GM12878 (cell line): ENCODE data around the gene AP3B1. TPM values are rescaled to one million over a fixed set of nuclear protein-coding genes. Genes with fewer than 3 reads are reported as not detected.

Experiments
- ATAC-seq: fragments of 200-7000 bp; cut with Tn5 transposase; 3 replicates; pipeline ENCODE4 v1.9.1; 2020; ENCODE audit warnings: mild to moderate bottlenecking, moderate library complexity
- BruUV-seq: library from RNA; stranded (reverse); fragments of 400-500 nt; replicated peaks from 2 replicates; lab custom pipeline; 2021; lab: Mats Ljungman, UMichigan
- CTCF ChIA-PET: fragments of 300-600 bp; sonication (Branson Sonifier 250); formaldehyde crosslinking; extraction: SDS; loops from one replicate; lab custom pipeline; 2021; ENCODE audit warnings: inconsistent platforms; lab: Yijun Ruan, JAX
- POLR2A ChIA-PET: fragments of 350-600 bp; formaldehyde crosslinking; extraction: SDS; loops from one replicate; lab custom pipeline; 2021; ENCODE audit warnings: inconsistent platforms; lab: Charles Lee
- RAD21 ChIA-PET: fragments of 300-600 bp; sonication (Branson Sonifier 250); formaldehyde crosslinking; loops from one replicate; lab custom pipeline; 2023; ENCODE audit warnings: antibody characterized with exemption; ENCODE audit not compliant: unreplicated experiment; lab: Charles Lee
- SMC1A ChIA-PET: fragments of 300-600 bp; sonication (Branson Sonifier 250); formaldehyde crosslinking; loops from one replicate; lab custom pipeline; 2023; ENCODE audit not compliant: unreplicated experiment, uncharacterized antibody; lab: Charles Lee
- DNase-seq: peaks from one replicate; pipeline ENCODE4 v3.0.0-alpha.2; 2011; ENCODE audit warnings: low read depth, low spot score
- FAIRE-seq: peaks from 3 replicates; lab custom pipeline; 2011; peaks lifted over from hg19 to GRCh38; lab: Jason Lieb, UNC
- H2AFZ ChIP-seq: 2 replicates; pipeline ENCODE4 v1.6.0; 2011; ENCODE audit warnings: low read depth, low read length, control low read depth; ENCODE audit not compliant: control insufficient read depth
- H3K27ac ChIP-seq: 2 replicates; pipeline ENCODE4 v1.5.1; 2011; ENCODE audit warnings: control low read depth; ENCODE audit not compliant: control insufficient read depth, insufficient read depth
- H3K27me3 ChIP-seq, 2 experiments: replicated peaks in 1 of 2; 2 replicates each; pipeline versions ENCODE4 v1.6.0 to v1.6.1; 2011; ENCODE audit warnings: low read length in 1 of 2; ENCODE audit not compliant: control insufficient read depth in 2 of 2, insufficient read depth in 2 of 2
- H3K36me3 ChIP-seq, 2 experiments: 2 replicates each; pipeline ENCODE4 v1.5.1; 2011; ENCODE audit warnings: low read length in 1 of 2; ENCODE audit not compliant: control insufficient read depth in 2 of 2, insufficient read depth in 2 of 2
- H3K4me1 ChIP-seq: 2 replicates; pipeline ENCODE4 v1.6.1; 2011; ENCODE audit warnings: mild to moderate bottlenecking, low read length, moderate library complexity, mixed read lengths; ENCODE audit not compliant: control insufficient read depth, insufficient read depth
- H3K4me2 ChIP-seq: 2 replicates; pipeline ENCODE4 v1.6.0; 2011; ENCODE audit warnings: control low read depth; ENCODE audit not compliant: control insufficient read depth, insufficient read depth
- H3K4me3 ChIP-seq: fragments of 200-600 bp; sonication (generic); 2 replicates; pipeline ENCODE4 v1.5.1; 2016
- H3K79me2 ChIP-seq: 2 replicates; pipeline ENCODE4 v1.6.0; 2011; ENCODE audit warnings: low read length; ENCODE audit not compliant: control insufficient read depth, insufficient read depth
- H3K9ac ChIP-seq: 2 replicates; pipeline ENCODE4 v1.8.0; 2011; ENCODE audit warnings: low read length, control low read depth, mixed read lengths; ENCODE audit not compliant: control insufficient read depth, insufficient read depth
- H3K9me3 ChIP-seq: replicated peaks from 3 replicates; pipeline ENCODE4 v1.5.1; 2011; ENCODE audit warnings: mild to moderate bottlenecking, low read length; ENCODE audit not compliant: control insufficient read depth, insufficient read depth
- H4K20me1 ChIP-seq: 2 replicates; pipeline ENCODE4 v1.6.0; 2011; ENCODE audit not compliant: control insufficient read depth, insufficient read depth
- ATF3 ChIP-seq: IDR thresholded peaks from 2 replicates; pipeline ENCODE4 v1.6.1; 2011; ENCODE audit warnings: low read depth, mild to moderate bottlenecking, low read length, moderate library complexity, borderline replicate concordance; ENCODE audit errors: extremely low read depth
- CBX3 ChIP-seq: fragments of 200-600 bp; sonication (generic); IDR thresholded peaks from 2 replicates; pipeline ENCODE4 v1.6.1; 2016; ENCODE audit warnings: low read depth, borderline replicate concordance
- CBX5 ChIP-seq: sonication (generic); IDR thresholded peaks from 2 replicates; pipeline ENCODE4 v1.6.1; 2016; ENCODE audit warnings: low read depth, moderate library complexity, mild to moderate bottlenecking, inconsistent platforms
- EZH2 ChIP-seq: IDR thresholded peaks from 2 replicates; pipeline ENCODE4 v1.6.1; 2012; ENCODE audit warnings: low read depth, mild to moderate bottlenecking, control low read depth, inconsistent platforms, low read length, borderline replicate concordance; ENCODE audit not compliant: control insufficient read depth
- IKZF1 ChIP-seq: fragments of 450-650 bp; conservative IDR thresholded peaks from 2 replicates; pipeline ENCODE4 v1.6.1; 2017; ENCODE audit warnings: antibody characterized with exemption, mild to moderate bottlenecking
- NFIC ChIP-seq: IDR thresholded peaks from 2 replicates; pipeline ENCODE4 v1.6.1; 2012; ENCODE audit warnings: low read depth, mild to moderate bottlenecking, inconsistent platforms, low read length, moderate library complexity
- NR2C1 ChIP-seq: fragments of 450-650 bp; IDR thresholded peaks from 2 replicates; pipeline ENCODE4 v1.6.1; 2017; ENCODE audit warnings: antibody characterized with exemption, mild to moderate bottlenecking, moderate library complexity
- TBL1XR1 ChIP-seq: IDR thresholded peaks from 2 replicates; pipeline ENCODE4 v1.6.1; 2012; ENCODE audit warnings: low read depth, low read length, improper control_type of control experiment
- WGBS: methylation state at CpG from one replicate; pipeline ENCODE4 v1.1.6; 2016; ENCODE audit warnings: low lambda C conversion rate; ENCODE audit not compliant: insufficient replicate concordance, insufficient coverage; ENCODE audit errors: missing lambda C conversion rate; 5-methylcytosine and 5-hydroxymethylcytosine counted together
- in situ Hi-C: fragments of 300-500 bp; cut with MboI; formaldehyde crosslinking; loops from 9 replicates; pipeline ENCODE4 v1.14.3; 2018; ENCODE audit warnings: mixed read lengths
- intact Hi-C: fragments of 100-400 bp; cut with micrococcal nuclease; formaldehyde crosslinking; loops from one replicate; pipeline ENCODE4 v1.14.2; 2022; ENCODE audit not compliant: unreplicated experiment
- polyA plus RNA-seq, 11 experiments: library from polyadenylated mRNA; depleted of rRNA in 4 of 11; unstranded in 6 of 11; stranded (reverse) in 5 of 11; fragments of >200 nt; fragmentation: Nextera tagmentation in 4 of 11; fragmentation: Illumina TruSeq in 1 of 11; extraction: Ambion mirVana in 4 of 11; extraction: Trizol in 1 of 11; gene quantifications; 1 replicate in 1 of 11; 2 replicates in 10 of 11; pipeline versions ENCODE4 v1.2.1 to v1.2.3, GENCODE V29; 2011 to 2016; ENCODE audit warnings: inconsistent platforms in 2 of 11, missing spikeins in 2 of 11, low read depth in 1 of 11
- total RNA-seq, 4 experiments: library from RNA; depleted of rRNA in 3 of 4; stranded (reverse); fragments of >200 nt in 3 of 4; fragmentation: Illumina TruSeq in 1 of 4; extraction: Trizol in 1 of 4; gene quantifications; 2 replicates each; pipeline versions ENCODE4 v1.2.1 to v1.2.3, GENCODE V29; 2013 to 2021

AP3B1 gene
- total and polyA plus RNA-seq, 10 of the 15 experiments (the other 5 are each of a cell fraction or from before 2014, with no cell fraction given), result 30.9 to 70.8 (median 46.0) TPM

- Histone ChIP-seq H3K79me2 (no peaks in the 10 kb centered on the region), H3K4me3 (no peak overlapping the region), H4K20me1 (no peaks in the 10 kb centered on the region), H3K9me3 (no peaks in the 10 kb centered on the region), H3K27me3 (no peaks in the 10 kb centered on the region), H3K36me3 (0 out of 4 replicates have a peak, but pooled peaks cover 0 to 4% of the 10 kb centered on the region in 2 experiments), H3K9ac (no peak overlapping the region), H2AFZ (no peak overlapping the region), H3K27ac (no peak overlapping the region), H3K4me1 (no peaks in the 10 kb centered on the region), H3K4me2 (no peak overlapping the region)
- ChIA-PET SMC1A (interaction anchor here (1.0 to 1.3 kb wide), 2 partner anchors 15 to 45 kb away, joined by 3 to 4 read pairs; no protein-coding TSS in a partner anchor), RAD21 (no interaction called here), POLR2A (interaction anchor here (0.6 kb wide), 1 partner anchor 15 kb away, joined by 3 read pairs; no protein-coding TSS in a partner anchor), CTCF (interaction anchor here (1.1 kb wide), 2 partner anchors 11 to 17 kb away, joined by 3 read pairs; no protein-coding TSS in a partner anchor)
- in situ Hi-C loops, result no loop called here
- DNase-seq (no peak), FAIRE-seq (no peak), ATAC-seq (no peak)
- intact Hi-C loops, result no loop called here
- no peak for TF ChIP-seq TBL1XR1
- TF ChIP-seq CBX3, result no peak
- TF ChIP-seq NR2C1, result no peak
- TF ChIP-seq NFIC, result no peak
- no peak for TF ChIP-seq CBX5
- TF ChIP-seq IKZF1, result no peak
- no peak for TF ChIP-seq EZH2
- no peak for TF ChIP-seq ATF3
- BruUV-seq, result no TSS peak
- 100% methylated on average over 2 of the region's 2 CpGs for WGBS
Measured at GRCh38 chr5:78132507-78132906, 162.0 kb downstream of the AP3B1 start.
